GM12878 (cell line): ENCODE measurements around the gene C3orf33. TPM values are rescaled to one million over a fixed set of nuclear protein-coding genes. Genes with fewer than 3 reads are reported as not detected.

ENCODE experiments used
- ATAC-seq: fragments of 200-7000 bp; cut with Tn5 transposase; 3 replicates; pipeline ENCODE4 v1.9.1; 2020; ENCODE audit warnings: mild to moderate bottlenecking, moderate library complexity
- BruUV-seq: library from RNA; stranded (reverse); fragments of 400-500 nt; replicated peaks from 2 replicates; lab custom pipeline; 2021; lab: Mats Ljungman, UMichigan
- CTCF ChIA-PET: fragments of 300-600 bp; sonication (Branson Sonifier 250); formaldehyde crosslinking; extraction: SDS; loops from one replicate; lab custom pipeline; 2021; ENCODE audit warnings: inconsistent platforms; lab: Yijun Ruan, JAX
- POLR2A ChIA-PET: fragments of 350-600 bp; formaldehyde crosslinking; extraction: SDS; loops from one replicate; lab custom pipeline; 2021; ENCODE audit warnings: inconsistent platforms; lab: Charles Lee
- RAD21 ChIA-PET: fragments of 300-600 bp; sonication (Branson Sonifier 250); formaldehyde crosslinking; loops from one replicate; lab custom pipeline; 2023; ENCODE audit warnings: antibody characterized with exemption; ENCODE audit not compliant: unreplicated experiment; lab: Charles Lee
- SMC1A ChIA-PET: fragments of 300-600 bp; sonication (Branson Sonifier 250); formaldehyde crosslinking; loops from one replicate; lab custom pipeline; 2023; ENCODE audit not compliant: unreplicated experiment, uncharacterized antibody; lab: Charles Lee
- DNase-seq: peaks from one replicate; pipeline ENCODE4 v3.0.0-alpha.2; 2011; ENCODE audit warnings: low read depth, low spot score
- FAIRE-seq: peaks from 3 replicates; lab custom pipeline; 2011; peaks lifted over from hg19 to GRCh38; lab: Jason Lieb, UNC
- H2AFZ ChIP-seq: 2 replicates; pipeline ENCODE4 v1.6.0; 2011; ENCODE audit warnings: low read depth, low read length, control low read depth; ENCODE audit not compliant: control insufficient read depth
- H3K27ac ChIP-seq: 2 replicates; pipeline ENCODE4 v1.5.1; 2011; ENCODE audit warnings: control low read depth; ENCODE audit not compliant: control insufficient read depth, insufficient read depth
- H3K27me3 ChIP-seq, 2 experiments: replicated peaks in 1 of 2; 2 replicates each; pipeline versions ENCODE4 v1.6.0 to v1.6.1; 2011; ENCODE audit warnings: low read length in 1 of 2; ENCODE audit not compliant: control insufficient read depth in 2 of 2, insufficient read depth in 2 of 2
- H3K36me3 ChIP-seq, 2 experiments: 2 replicates each; pipeline ENCODE4 v1.5.1; 2011; ENCODE audit warnings: low read length in 1 of 2; ENCODE audit not compliant: control insufficient read depth in 2 of 2, insufficient read depth in 2 of 2
- H3K4me1 ChIP-seq: 2 replicates; pipeline ENCODE4 v1.6.1; 2011; ENCODE audit warnings: mild to moderate bottlenecking, low read length, moderate library complexity, mixed read lengths; ENCODE audit not compliant: control insufficient read depth, insufficient read depth
- H3K4me2 ChIP-seq: 2 replicates; pipeline ENCODE4 v1.6.0; 2011; ENCODE audit warnings: control low read depth; ENCODE audit not compliant: control insufficient read depth, insufficient read depth
- H3K4me3 ChIP-seq: fragments of 200-600 bp; sonication (generic); 2 replicates; pipeline ENCODE4 v1.5.1; 2016
- H3K79me2 ChIP-seq: 2 replicates; pipeline ENCODE4 v1.6.0; 2011; ENCODE audit warnings: low read length; ENCODE audit not compliant: control insufficient read depth, insufficient read depth
- H3K9ac ChIP-seq: 2 replicates; pipeline ENCODE4 v1.8.0; 2011; ENCODE audit warnings: low read length, control low read depth, mixed read lengths; ENCODE audit not compliant: control insufficient read depth, insufficient read depth
- H3K9me3 ChIP-seq: replicated peaks from 3 replicates; pipeline ENCODE4 v1.5.1; 2011; ENCODE audit warnings: mild to moderate bottlenecking, low read length; ENCODE audit not compliant: control insufficient read depth, insufficient read depth
- H4K20me1 ChIP-seq: 2 replicates; pipeline ENCODE4 v1.6.0; 2011; ENCODE audit not compliant: control insufficient read depth, insufficient read depth
- EGR1 ChIP-seq, 2 experiments: IDR thresholded peaks; 1 replicate in 1 of 2; 2 replicates in 1 of 2; pipeline ENCODE4 v1.6.1; 2011 to 2012; ENCODE audit warnings: low read depth in 2 of 2, low read length in 2 of 2, borderline replicate concordance in 1 of 2, mild to moderate bottlenecking in 1 of 2, moderate library complexity in 1 of 2
- HDAC6 ChIP-seq: fragments of 200-600 bp; sonication (generic); IDR thresholded peaks from one replicate; pipeline ENCODE4 v1.8.0; 2017; ENCODE audit warnings: antibody characterized with exemption; ENCODE audit not compliant: unreplicated experiment
- RUNX3 ChIP-seq: IDR thresholded peaks from 2 replicates; pipeline ENCODE4 v1.6.1; 2012; ENCODE audit warnings: low read length, inconsistent platforms
- SP1 ChIP-seq: IDR thresholded peaks from one replicate; pipeline ENCODE4 v1.6.1; 2011; ENCODE audit warnings: low read depth, low read length
- WGBS: methylation state at CpG from one replicate; pipeline ENCODE4 v1.1.6; 2016; ENCODE audit warnings: low lambda C conversion rate; ENCODE audit not compliant: insufficient replicate concordance, insufficient coverage; ENCODE audit errors: missing lambda C conversion rate; 5-methylcytosine and 5-hydroxymethylcytosine counted together
- in situ Hi-C: fragments of 300-500 bp; cut with MboI; formaldehyde crosslinking; loops from 9 replicates; pipeline ENCODE4 v1.14.3; 2018; ENCODE audit warnings: mixed read lengths
- intact Hi-C: fragments of 100-400 bp; cut with micrococcal nuclease; formaldehyde crosslinking; loops from one replicate; pipeline ENCODE4 v1.14.2; 2022; ENCODE audit not compliant: unreplicated experiment
- polyA plus RNA-seq, 11 experiments: library from polyadenylated mRNA; depleted of rRNA in 4 of 11; unstranded in 6 of 11; stranded (reverse) in 5 of 11; fragments of >200 nt; fragmentation: Nextera tagmentation in 4 of 11; fragmentation: Illumina TruSeq in 1 of 11; extraction: Ambion mirVana in 4 of 11; extraction: Trizol in 1 of 11; gene quantifications; 1 replicate in 1 of 11; 2 replicates in 10 of 11; pipeline versions ENCODE4 v1.2.1 to v1.2.3, GENCODE V29; 2011 to 2016; ENCODE audit warnings: inconsistent platforms in 2 of 11, missing spikeins in 2 of 11, low read depth in 1 of 11
- total RNA-seq, 4 experiments: library from RNA; depleted of rRNA in 3 of 4; stranded (reverse); fragments of >200 nt in 3 of 4; fragmentation: Illumina TruSeq in 1 of 4; extraction: Trizol in 1 of 4; gene quantifications; 2 replicates each; pipeline versions ENCODE4 v1.2.1 to v1.2.3, GENCODE V29; 2013 to 2021
- TF ChIP-seq, protein P1 (sequence below): fragments of 450-650 bp; IDR thresholded peaks from 2 replicates; pipeline ENCODE4 v1.6.1; 2016; ENCODE audit warnings: mild to moderate bottlenecking
- TF ChIP-seq, protein P2 (sequence below): fragments of 450-650 bp; IDR thresholded peaks from 2 replicates; pipeline ENCODE4 v1.6.1; 2016; ENCODE audit warnings: mild to moderate bottlenecking, moderate library complexity, borderline replicate concordance
- TF ChIP-seq, protein P3 (sequence below): IDR thresholded peaks from 2 replicates; pipeline ENCODE4 v1.6.1; 2011; ENCODE audit warnings: borderline replicate concordance, low read depth, mild to moderate bottlenecking, moderate library complexity, mixed read lengths, low read length; ENCODE audit not compliant: insufficient read depth; ENCODE audit errors: extremely low read length

The C3orf33 gene
- total and polyA plus RNA-seq, 10 of the 15 experiments (the other 5 are each of a cell fraction or from before 2014, with no cell fraction given), result 0.35 to 1.7 (median 0.90) TPM

DNA sequence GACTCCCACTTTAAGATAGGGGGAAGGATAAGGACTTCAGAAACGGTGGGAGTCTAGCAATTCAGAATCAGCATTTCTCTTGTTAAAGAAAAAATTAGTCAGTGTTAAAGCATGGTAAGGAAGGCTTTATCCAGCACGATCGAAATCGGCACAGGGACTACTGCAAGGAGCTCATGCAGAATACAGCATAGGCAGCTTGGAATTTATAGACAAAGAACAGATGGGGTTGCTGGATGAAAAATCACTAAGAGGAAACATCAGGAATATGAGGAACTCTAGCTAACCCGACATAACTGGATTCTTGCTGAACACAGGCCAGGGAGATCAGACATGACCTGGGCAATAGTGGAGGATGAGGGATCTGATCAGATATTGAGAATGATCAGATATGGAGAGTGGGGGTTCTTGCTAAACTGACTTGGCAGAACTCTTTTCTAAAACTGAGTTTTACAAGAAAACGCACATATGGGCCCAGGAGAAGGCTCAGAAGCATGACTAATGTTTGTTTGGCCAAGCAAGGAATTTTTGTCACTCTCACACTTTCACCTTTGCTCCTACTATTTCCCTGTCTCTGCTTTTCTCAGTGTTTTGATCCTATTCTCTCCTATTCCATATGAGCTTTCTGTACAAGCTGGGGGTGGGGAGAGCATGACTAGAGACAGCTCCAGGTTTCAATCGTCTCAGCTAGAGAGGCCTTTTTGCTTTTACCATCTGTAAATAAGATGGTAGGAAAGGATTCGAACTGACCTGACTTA lies 57.3 kb downstream of the C3orf33 start:
- ChIA-PET SMC1A (interaction anchor here (1.6 kb wide), 1 partner anchor 121 kb away, joined by 3 read pairs; no protein-coding TSS in a partner anchor), CTCF (interaction anchor here (0.5 to 1.4 kb wide), 3 partner anchors 27 to 1436 kb away, joined by 3 to 4 read pairs (median 3); partner anchors contain the start of gene C3orf33), RAD21 (no interaction called here), POLR2A (interaction anchor here (0.6 kb wide), 1 partner anchor 972 kb away, joined by 3 read pairs; no protein-coding TSS in a partner anchor)
- no peaks in the 10 kb centered on the region for H3K4me1 ChIP-seq
- intact Hi-C loops (no loop called here), in situ Hi-C loops (no loop called here)
- H3K4me3 ChIP-seq, result no peak overlapping the region
- 63% methylated on average over 8 of the region's 8 CpGs for WGBS
- H3K9ac ChIP-seq, result no peak overlapping the region
- ATAC-seq, result no peak
- H2AFZ ChIP-seq, result no peak overlapping the region
- no peak for DNase-seq
- H3K27me3 ChIP-seq, result peaks cover 10 to 18% of the 10 kb centered on the region in 2 experiments
- H3K36me3 ChIP-seq, result no peaks in the 10 kb centered on the region
- no peak for FAIRE-seq
- H4K20me1 ChIP-seq, result no peaks in the 10 kb centered on the region
- BruUV-seq, result no TSS peak
- H3K9me3 ChIP-seq, result no peaks in the 10 kb centered on the region
- H3K4me2 ChIP-seq, result no peak overlapping the region
- TF ChIP-seq, protein P1, sequence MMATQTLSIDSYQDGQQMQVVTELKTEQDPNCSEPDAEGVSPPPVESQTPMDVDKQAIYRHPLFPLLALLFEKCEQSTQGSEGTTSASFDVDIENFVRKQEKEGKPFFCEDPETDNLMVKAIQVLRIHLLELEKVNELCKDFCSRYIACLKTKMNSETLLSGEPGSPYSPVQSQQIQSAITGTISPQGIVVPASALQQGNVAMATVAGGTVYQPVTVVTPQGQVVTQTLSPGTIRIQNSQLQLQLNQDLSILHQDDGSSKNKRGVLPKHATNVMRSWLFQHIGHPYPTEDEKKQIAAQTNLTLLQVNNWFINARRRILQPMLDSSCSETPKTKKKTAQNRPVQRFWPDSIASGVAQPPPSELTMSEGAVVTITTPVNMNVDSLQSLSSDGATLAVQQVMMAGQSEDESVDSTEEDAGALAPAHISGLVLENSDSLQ, result no peak
- TF ChIP-seq RUNX3 (no peak), EGR1 (IDR thresholded peaks at IDR 0.05; ENCODE audit: borderline replicate concordance in 1 of 2, low read depth in 2 of 2, low read length in 2 of 2) (no peak), HDAC6 (no peak)
- no peaks in the 10 kb centered on the region for H3K79me2 ChIP-seq
- H3K27ac ChIP-seq, result no peak overlapping the region

DNA sequence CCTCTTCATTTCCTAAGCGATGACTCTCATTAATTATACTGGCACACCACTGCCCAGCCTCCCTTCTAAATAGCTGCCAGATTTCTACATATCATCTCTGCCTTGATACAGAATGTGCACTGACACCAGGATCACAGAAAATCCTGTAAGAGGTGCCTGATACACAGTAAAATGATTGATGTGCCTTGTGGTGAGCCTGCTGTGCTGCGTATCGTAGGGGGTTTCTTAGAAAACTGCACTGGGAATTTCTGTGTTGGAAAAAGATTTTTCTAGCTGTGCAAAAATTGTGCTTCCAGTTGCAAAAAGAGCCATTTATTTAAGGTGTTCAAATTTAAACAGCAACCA lies 58.2 kb downstream of the C3orf33 start:
- no peak overlapping the region for H3K4me3 ChIP-seq
- in situ Hi-C loops (no loop called here), intact Hi-C loops (no loop called here)
- ATAC-seq (no peak), DNase-seq (no peak), FAIRE-seq (no peak)
- RAD21 ChIA-PET, result no interaction called here
- H3K79me2 ChIP-seq, result no peaks in the 10 kb centered on the region
- H3K36me3 ChIP-seq, result no peaks in the 10 kb centered on the region
- CTCF ChIA-PET, result interaction anchor here (1.4 kb wide), 1 partner anchor 58 kb away, joined by 4 read pairs; the partner anchor contains the start of gene C3orf33
- no peak overlapping the region for H3K9ac ChIP-seq
- no peaks in the 10 kb centered on the region for H4K20me1 ChIP-seq
- no peaks in the 10 kb centered on the region for H3K4me1 ChIP-seq
- no peak overlapping the region for H3K4me2 ChIP-seq
- no TSS peak for BruUV-seq
- 72% methylated on average over 3 of the region's 3 CpGs for WGBS
- H3K9me3 ChIP-seq, result no peaks in the 10 kb centered on the region
- POLR2A ChIA-PET, result no interaction called here
- peaks cover 10 to 19% of the 10 kb centered on the region in 2 experiments for H3K27me3 ChIP-seq
- SMC1A ChIA-PET, result no interaction called here
- no peak overlapping the region for H3K27ac ChIP-seq
- H2AFZ ChIP-seq, result no peak overlapping the region
- TF ChIP-seq SP1, result no peak
- TF ChIP-seq, protein P2, sequence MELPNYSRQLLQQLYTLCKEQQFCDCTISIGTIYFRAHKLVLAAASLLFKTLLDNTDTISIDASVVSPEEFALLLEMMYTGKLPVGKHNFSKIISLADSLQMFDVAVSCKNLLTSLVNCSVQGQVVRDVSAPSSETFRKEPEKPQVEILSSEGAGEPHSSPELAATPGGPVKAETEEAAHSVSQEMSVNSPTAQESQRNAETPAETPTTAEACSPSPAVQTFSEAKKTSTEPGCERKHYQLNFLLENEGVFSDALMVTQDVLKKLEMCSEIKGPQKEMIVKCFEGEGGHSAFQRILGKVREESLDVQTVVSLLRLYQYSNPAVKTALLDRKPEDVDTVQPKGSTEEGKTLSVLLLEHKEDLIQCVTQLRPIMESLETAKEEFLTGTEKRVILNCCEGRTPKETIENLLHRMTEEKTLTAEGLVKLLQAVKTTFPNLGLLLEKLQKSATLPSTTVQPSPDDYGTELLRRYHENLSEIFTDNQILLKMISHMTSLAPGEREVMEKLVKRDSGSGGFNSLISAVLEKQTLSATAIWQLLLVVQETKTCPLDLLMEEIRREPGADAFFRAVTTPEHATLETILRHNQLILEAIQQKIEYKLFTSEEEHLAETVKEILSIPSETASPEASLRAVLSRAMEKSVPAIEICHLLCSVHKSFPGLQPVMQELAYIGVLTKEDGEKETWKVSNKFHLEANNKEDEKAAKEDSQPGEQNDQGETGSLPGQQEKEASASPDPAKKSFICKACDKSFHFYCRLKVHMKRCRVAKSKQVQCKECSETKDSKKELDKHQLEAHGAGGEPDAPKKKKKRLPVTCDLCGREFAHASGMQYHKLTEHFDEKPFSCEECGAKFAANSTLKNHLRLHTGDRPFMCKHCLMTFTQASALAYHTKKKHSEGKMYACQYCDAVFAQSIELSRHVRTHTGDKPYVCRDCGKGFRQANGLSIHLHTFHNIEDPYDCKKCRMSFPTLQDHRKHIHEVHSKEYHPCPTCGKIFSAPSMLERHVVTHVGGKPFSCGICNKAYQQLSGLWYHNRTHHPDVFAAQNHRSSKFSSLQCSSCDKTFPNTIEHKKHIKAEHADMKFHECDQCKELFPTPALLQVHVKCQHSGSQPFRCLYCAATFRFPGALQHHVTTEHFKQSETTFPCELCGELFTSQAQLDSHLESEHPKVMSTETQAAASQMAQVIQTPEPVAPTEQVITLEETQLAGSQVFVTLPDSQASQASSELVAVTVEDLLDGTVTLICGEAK, result no peak
- TF ChIP-seq, protein P3, sequence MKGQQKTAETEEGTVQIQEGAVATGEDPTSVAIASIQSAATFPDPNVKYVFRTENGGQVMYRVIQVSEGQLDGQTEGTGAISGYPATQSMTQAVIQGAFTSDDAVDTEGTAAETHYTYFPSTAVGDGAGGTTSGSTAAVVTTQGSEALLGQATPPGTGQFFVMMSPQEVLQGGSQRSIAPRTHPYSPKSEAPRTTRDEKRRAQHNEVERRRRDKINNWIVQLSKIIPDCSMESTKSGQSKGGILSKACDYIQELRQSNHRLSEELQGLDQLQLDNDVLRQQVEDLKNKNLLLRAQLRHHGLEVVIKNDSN, result no peak
